ENCODE measurements around the gene VASH2.

- TF ChIP-seq USF2 (IDR thresholded peaks at IDR 0.05; ENCODE audit: low read depth, low read length) (no peak), CTCF (conservative IDR thresholded peaks at IDR 0.05; ENCODE audit: low read depth, low read length) (no peak), POLR2A (IDR thresholded peaks at IDR 0.05; ENCODE audit: low read depth, low read length) (no peak), RFX5 (IDR thresholded peaks at IDR 0.05; ENCODE audit: low read depth, low read length) (no peak), MAZ (IDR thresholded peaks at IDR 0.05; ENCODE audit: borderline replicate concordance, low read depth, low read length) (no peak), BHLHE40 (IDR thresholded peaks at IDR 0.05; ENCODE audit: low read depth, low read length) (no peak), MXI1 (IDR thresholded peaks at IDR 0.05; ENCODE audit: borderline replicate concordance, low read depth, low read length) (no peak), RCOR1 (IDR thresholded peaks at IDR 0.05; ENCODE audit: insufficient replicate concordance, low read length) (no peak), MAFK (IDR thresholded peaks at IDR 0.05; ENCODE audit: low read depth, low read length) (no peak)
Measured at GRCh38 chr1:212901290-212901689, 49.1 kb upstream of the VASH2 start.
